ENCODE measurements around the gene EEPD1. TPM values are rescaled to one million over a fixed set of nuclear protein-coding genes. Genes with fewer than 3 reads are reported as not detected.

EEPD1 gene
- total RNA-seq, 1 experiment from 2014 or later: 5.0 TPM

DNA sequence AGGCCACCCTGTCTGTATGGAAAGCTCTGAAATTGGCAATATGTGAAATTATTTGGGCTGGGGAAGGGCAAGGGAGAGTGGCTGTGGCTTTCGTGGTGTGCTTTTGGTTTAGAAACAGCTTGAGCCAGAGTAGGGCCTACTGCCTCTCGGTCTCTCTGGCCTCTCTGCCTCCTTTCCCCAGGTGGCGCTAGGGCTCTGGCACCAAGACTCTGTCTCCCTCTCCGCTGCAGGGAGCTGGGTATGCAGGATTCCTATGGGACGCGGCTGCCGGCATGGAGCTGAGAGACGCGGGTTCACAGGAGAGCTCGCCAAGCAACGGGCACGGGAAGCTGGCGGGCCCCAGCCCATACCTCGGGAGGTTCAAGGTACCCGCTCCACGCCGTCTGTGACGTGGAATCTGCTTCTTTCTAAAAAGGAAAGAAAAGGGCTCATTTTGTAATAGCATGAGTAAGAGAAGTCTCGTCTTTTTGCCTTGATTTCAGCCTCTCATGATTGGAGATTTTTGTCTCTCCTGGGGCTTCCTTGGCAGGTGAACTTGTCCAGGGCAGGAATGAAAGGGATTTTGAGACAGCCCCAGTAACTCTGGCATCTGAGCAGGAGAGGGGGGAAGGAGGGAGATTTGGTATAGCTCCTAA is 131.5 kb downstream of the EEPD1 start:
- H3K27me3 ChIP-seq (ENCODE audit: insufficient read depth, low read length): no peaks in the 10 kb centered on the region
- H2BK120ac ChIP-seq (ENCODE audit: low read depth, low read length, poor library complexity, severe bottlenecking): no peak overlapping the region
- H3K56ac ChIP-seq (ENCODE audit: insufficient read length, low read depth, low read length): no peak overlapping the region
- peaks cover 13% of the 10 kb centered on the region for H3K4me1 ChIP-seq (ENCODE audit: insufficient read depth, low read length)
- H4K20me1 ChIP-seq (ENCODE audit: control insufficient read depth, insufficient read depth, insufficient read length): no peaks in the 10 kb centered on the region
- Mint-ChIP-seq H3K4me3 (no peak overlapping the region), H3K36me3 (ENCODE audit: insufficient read depth in 1 of 3, low read depth in 3 of 3) (peaks cover 5 to 16% (median 15%) of the 10 kb centered on the region in 3 experiments), H3K27me3 (ENCODE audit: low read depth) (peaks cover 4% of the 10 kb centered on the region), H3K4me1 (peaks cover 63 to 64% of the 10 kb centered on the region in 2 experiments), H3K9me3 (no peaks in the 10 kb centered on the region; a peak in 1 of 5 replicates), H3K27ac (peak overlapping the region in 2 of 3 experiments; percentile 31 to 77; a peak in 2 of 7 replicates)
- H2BK15ac ChIP-seq (ENCODE audit: low read depth, low read length): no peak overlapping the region
- H3K9me3 ChIP-seq (ENCODE audit: control insufficient read depth, low read depth, low read length): no peaks in the 10 kb centered on the region
- H4K91ac ChIP-seq (ENCODE audit: insufficient read length, low read depth, low read length): no peak overlapping the region
- H4K5ac ChIP-seq (ENCODE audit: insufficient read length, low read depth, low read length): no peak overlapping the region
- H3K79me2 ChIP-seq (ENCODE audit: insufficient read depth, low read length): no peaks in the 10 kb centered on the region
- no peaks in the 10 kb centered on the region for H3K23me2 ChIP-seq (ENCODE audit: insufficient read length, low read depth, low read length, poor library complexity, severe bottlenecking)
- TF ChIP-seq, protein P1, sequence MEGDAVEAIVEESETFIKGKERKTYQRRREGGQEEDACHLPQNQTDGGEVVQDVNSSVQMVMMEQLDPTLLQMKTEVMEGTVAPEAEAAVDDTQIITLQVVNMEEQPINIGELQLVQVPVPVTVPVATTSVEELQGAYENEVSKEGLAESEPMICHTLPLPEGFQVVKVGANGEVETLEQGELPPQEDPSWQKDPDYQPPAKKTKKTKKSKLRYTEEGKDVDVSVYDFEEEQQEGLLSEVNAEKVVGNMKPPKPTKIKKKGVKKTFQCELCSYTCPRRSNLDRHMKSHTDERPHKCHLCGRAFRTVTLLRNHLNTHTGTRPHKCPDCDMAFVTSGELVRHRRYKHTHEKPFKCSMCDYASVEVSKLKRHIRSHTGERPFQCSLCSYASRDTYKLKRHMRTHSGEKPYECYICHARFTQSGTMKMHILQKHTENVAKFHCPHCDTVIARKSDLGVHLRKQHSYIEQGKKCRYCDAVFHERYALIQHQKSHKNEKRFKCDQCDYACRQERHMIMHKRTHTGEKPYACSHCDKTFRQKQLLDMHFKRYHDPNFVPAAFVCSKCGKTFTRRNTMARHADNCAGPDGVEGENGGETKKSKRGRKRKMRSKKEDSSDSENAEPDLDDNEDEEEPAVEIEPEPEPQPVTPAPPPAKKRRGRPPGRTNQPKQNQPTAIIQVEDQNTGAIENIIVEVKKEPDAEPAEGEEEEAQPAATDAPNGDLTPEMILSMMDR (conservative IDR thresholded peaks at IDR 0.05): peak; percentile 38; the same call in 1 of the 3 replicates
- H3K4me2 ChIP-seq (ENCODE audit: insufficient read depth, insufficient read length, low read length): no peak overlapping the region
- no peak overlapping the region for H2BK20ac ChIP-seq (ENCODE audit: low read depth, low read length, poor library complexity, severe bottlenecking)
- H2BK5ac ChIP-seq (ENCODE audit: insufficient read length, low read length): no peak overlapping the region
- no peak overlapping the region for H2BK12ac ChIP-seq (ENCODE audit: insufficient read length, low read depth, low read length)
- H3K79me1 ChIP-seq (ENCODE audit: insufficient read depth, low read depth, low read length, poor library complexity, severe bottlenecking): no peaks in the 10 kb centered on the region
- H2AK5ac ChIP-seq (ENCODE audit: insufficient read length, low read length): no peak overlapping the region
- DNase-seq: peak; percentile 78
- no peak overlapping the region for H3T11ph ChIP-seq (ENCODE audit: low read length)
- H2AFZ ChIP-seq (ENCODE audit: low read length): no peak overlapping the region
- no peak overlapping the region for H3K23ac ChIP-seq (ENCODE audit: insufficient read length, low read depth, low read length)
- no peak overlapping the region for H3K18ac ChIP-seq (ENCODE audit: insufficient read length, low read depth, low read length)
- no peak overlapping the region for H4K8ac ChIP-seq (replicated peaks; ENCODE audit: insufficient read length, low read depth, low read length)
- no CpG with 5 or more reads among the region's 19 CpGs for WGBS (ENCODE audit: extremely low coverage, insufficient read length, low lambda C conversion rate)
- no peak overlapping the region for H3K27ac ChIP-seq (ENCODE audit: insufficient read length, low read depth, low read length)
- no peak overlapping the region for H3K4ac ChIP-seq (ENCODE audit: low read depth, low read length)
- H3K14ac ChIP-seq (ENCODE audit: insufficient read depth, low read length): no peak overlapping the region
- no peak overlapping the region for H3K9ac ChIP-seq (ENCODE audit: extremely low read depth, insufficient read length, low read length)

Data from H9 (cell line).